RWPE1 (cell line): ENCODE measurements around the gene SRD5A3.
"Not testable (repeated sequence)": the region's sequence is repeated elsewhere in the genome, so short reads cannot be mapped to it uniquely, and the experiment has no call there.

Experiments used
- CTCF ChIA-PET: fragments of 350-600 bp; sonication (Branson Sonifier 250); formaldehyde crosslinking; extraction: SDS; loops from one replicate; lab custom pipeline; 2021; lab: Yijun Ruan, JAX
- POLR2A ChIA-PET: fragments of 400-600 bp; formaldehyde crosslinking; extraction: SDS; loops from one replicate; lab custom pipeline; 2020; ENCODE audit warnings: antibody characterized with exemption; ENCODE audit not compliant: low non-redundant PET; lab: Yijun Ruan, JAX
- DNase-seq: peaks from one replicate; pipeline ENCODE4 v3.0.0; 2012; ENCODE audit warnings: low spot score
- H3K27ac ChIP-seq: fragments of 450-650 bp; 2 replicates; pipeline ENCODE4 v1.5.1; 2017
- CTCF ChIP-seq: fragments of 450-650 bp; conservative IDR thresholded peaks from 2 replicates; pipeline ENCODE4 v1.5.1; 2017; ENCODE audit warnings: low read depth, mild to moderate bottlenecking

Gene SRD5A3

DNA sequence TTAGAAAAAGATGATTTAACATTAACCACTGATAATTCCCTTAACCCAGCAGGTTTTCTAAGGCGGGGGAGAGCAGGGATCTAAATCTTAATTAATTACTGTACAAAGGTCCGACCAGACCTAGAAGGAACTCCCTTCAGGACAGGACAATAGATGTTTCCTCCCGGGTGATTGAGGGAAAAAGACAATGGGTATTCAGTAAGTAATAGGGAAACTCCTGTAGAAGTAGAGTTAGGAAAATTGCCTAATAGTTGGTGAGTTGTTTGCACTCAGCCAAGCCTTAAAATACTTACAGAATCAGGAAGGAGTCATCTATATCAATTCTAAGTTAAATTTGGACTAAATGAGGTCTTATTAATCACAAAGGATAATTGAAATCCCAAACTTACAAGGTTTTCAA, 5.8 kb upstream of the SRD5A3 start:
- no peak for DNase-seq

GRCh38 chr4:55343887-55344286, 2.2 kb upstream of the SRD5A3 start:
- H3K27ac ChIP-seq: no peak overlapping the region
- DNase-seq: no peak
- no peak for TF ChIP-seq CTCF
- ChIA-PET POLR2A (no interaction called here), CTCF (no interaction called here)

More for the DNA sequence above, 5.8 kb upstream of the SRD5A3 start:
- ChIA-PET CTCF (interaction anchor here (1.1 kb wide), 1 partner anchor 18 kb away, joined by 4 read pairs; no protein-coding TSS in a partner anchor), POLR2A (no interaction called here)
- no peak overlapping the region for H3K27ac ChIP-seq
- no peak for TF ChIP-seq CTCF

- TF ChIP-seq CTCF: no peak
- CTCF ChIA-PET: interaction anchor here (1.0 to 2.5 kb wide), 3 partner anchors 53 to 604 kb away, joined by 4 to 21 read pairs (median 5); partner anchors contain the start of gene CEP135
- H3K27ac ChIP-seq: no peak overlapping the region
- POLR2A ChIA-PET: interaction anchor here (0.6 kb wide), 1 partner anchor 50 kb away, joined by 4 read pairs; the partner anchor contains the start of gene TMEM165
- DNase-seq: no peak
Measured at GRCh38 chr4:55345054-55345453, 988 bp upstream of the SRD5A3 start.

- ChIA-PET POLR2A (no interaction called here), CTCF (interaction anchor here (0.5 to 2.5 kb wide), 9 partner anchors 8 to 966 kb away, joined by 3 to 21 read pairs (median 4); partner anchors contain the start of gene TMEM165)
- TF ChIP-seq CTCF: no peak
- DNase-seq: no peak
- H3K27ac ChIP-seq: peak overlapping the region; percentile 94
Measured at GRCh38 chr4:55346851-55347255, 811 bp downstream of the SRD5A3 start.

GRCh38 chr4:55347610-55348228, 1.7 kb downstream of the SRD5A3 start:
- peak overlapping the region; percentile 94; the same call in 1 of the 2 replicates for H3K27ac ChIP-seq
- ChIA-PET POLR2A (no interaction called here), CTCF (interaction anchor here (0.5 to 2.5 kb wide), 3 partner anchors 47 to 98 kb away, joined by 5 to 21 read pairs (median 6); partner anchors contain the start of gene TMEM165)
- no peak for DNase-seq
- no peak for TF ChIP-seq CTCF

GRCh38 chr4:55348466-55348865, 2.4 kb downstream of the SRD5A3 start:
- no peak for TF ChIP-seq CTCF
- POLR2A ChIA-PET: no interaction called here
- DNase-seq: no peak
- no peak overlapping the region for H3K27ac ChIP-seq
- CTCF ChIA-PET: no interaction called here

DNA sequence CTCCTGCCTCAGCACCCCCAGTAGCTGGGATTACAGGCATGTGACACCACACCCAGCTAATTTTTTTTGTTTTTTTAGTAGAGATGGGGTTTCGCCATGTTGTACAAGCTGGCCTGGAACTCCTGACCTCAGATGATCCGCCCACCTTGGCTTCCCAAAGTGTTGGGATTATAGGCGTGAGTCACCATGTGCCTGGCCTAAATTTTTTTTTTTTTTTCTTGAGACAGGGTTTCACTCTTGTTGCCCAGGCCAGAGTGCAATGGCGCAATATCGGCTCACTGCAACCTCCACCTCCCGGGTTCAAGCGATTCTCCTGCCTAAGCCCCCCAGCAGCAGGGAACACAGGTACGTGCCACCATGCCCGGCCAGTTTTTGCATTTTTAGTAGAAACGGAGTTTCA, 4.8 kb downstream of the SRD5A3 start:
- ChIA-PET POLR2A (interaction anchor here (0.7 kb wide), 1 partner anchor 44 kb away, joined by 3 read pairs; no protein-coding TSS in a partner anchor), CTCF (interaction anchor here (0.7 kb wide), 1 partner anchor 319 kb away, joined by 4 read pairs; no protein-coding TSS in a partner anchor)
- peak overlapping the region; percentile 61 for H3K27ac ChIP-seq
- DNase-seq: not testable (repeated sequence)
